SK-N-SH treated with all-trans-retinoic acid at 6 μM for 48 hours (cell line): ENCODE data around the gene KCMF1.

Source experiments
- ATAC-seq: fragments of 200-7000 bp; cut with Tn5 transposase; 3 replicates; pipeline ENCODE4 v1.9.1; 2020; ENCODE audit warnings: mild to moderate bottlenecking, moderate library complexity
- ARNTL ChIP-seq: fragments of 450-650 bp; formaldehyde crosslinking; IDR thresholded peaks from 2 replicates; pipeline ENCODE4 v1.5.0; 2020; ENCODE audit warnings: low read depth, mild to moderate bottlenecking, moderate library complexity, borderline replicate concordance
- BACH2 ChIP-seq: fragments of 250-450 bp; sonication (Bioruptor Pico); IDR thresholded peaks from 2 replicates; pipeline ENCODE4 v1.9.0; 2021; ENCODE audit warnings: mild to moderate bottlenecking, borderline replicate concordance
- CSDC2 ChIP-seq: fragments of 250-450 bp; sonication (Bioruptor Pico); IDR thresholded peaks from 2 replicates; pipeline ENCODE4 v1.5.0; 2020; ENCODE audit warnings: mild to moderate bottlenecking, moderate library complexity
- ESRRG ChIP-seq: fragments of 250-450 bp; sonication (Bioruptor Pico); IDR thresholded peaks from 2 replicates; pipeline ENCODE4 v1.6.1; 2021; ENCODE audit warnings: mild to moderate bottlenecking
- GLIS3 ChIP-seq: fragments of 250-450 bp; sonication (Bioruptor Pico); IDR thresholded peaks from 2 replicates; pipeline ENCODE4 v1.5.0; 2020; ENCODE audit warnings: mild to moderate bottlenecking, moderate library complexity
- ISL1 ChIP-seq: fragments of 250-450 bp; sonication (Bioruptor Pico); IDR thresholded peaks from 2 replicates; pipeline ENCODE4 v2.1.2; 2022; ENCODE audit warnings: mild to moderate bottlenecking, moderate library complexity
- OSR1 ChIP-seq: fragments of 250-450 bp; sonication (Bioruptor Pico); IDR thresholded peaks from 2 replicates; pipeline ENCODE4 v1.8.0; 2022; ENCODE audit warnings: moderate library complexity, mild to moderate bottlenecking, inconsistent platforms
- PPARA ChIP-seq: fragments of 250-450 bp; sonication (Bioruptor Pico); IDR thresholded peaks from 2 replicates; pipeline ENCODE4 v1.5.0; 2020; ENCODE audit warnings: mild to moderate bottlenecking, borderline replicate concordance
- RARB ChIP-seq: fragments of 250-450 bp; sonication (Bioruptor Pico); IDR thresholded peaks from 2 replicates; pipeline ENCODE4 v1.8.0; 2021; ENCODE audit warnings: mild to moderate bottlenecking, moderate library complexity
- SNAI2 ChIP-seq: fragments of 250-450 bp; sonication (Bioruptor Pico); IDR thresholded peaks from 2 replicates; pipeline ENCODE4 v1.5.0; 2020; ENCODE audit warnings: mild to moderate bottlenecking, moderate library complexity
- TCF4 ChIP-seq: fragments of 250-450 bp; sonication (Bioruptor Pico); IDR thresholded peaks from 2 replicates; pipeline ENCODE4 v1.8.0; 2021; ENCODE audit warnings: mild to moderate bottlenecking, moderate library complexity, borderline replicate concordance
- TOX ChIP-seq: fragments of 250-450 bp; sonication (Bioruptor Pico); IDR thresholded peaks from 2 replicates; pipeline ENCODE4 v1.8.0; 2021; ENCODE audit warnings: mild to moderate bottlenecking, moderate library complexity, borderline replicate concordance
- ZC3H10 ChIP-seq: fragments of 250-450 bp; sonication (Bioruptor Pico); IDR thresholded peaks from 2 replicates; pipeline ENCODE4 v1.5.1; 2021; ENCODE audit warnings: mild to moderate bottlenecking, moderate library complexity
- ZFP3 ChIP-seq: fragments of 250-450 bp; sonication (Bioruptor Pico); IDR thresholded peaks from 2 replicates; pipeline ENCODE4 v1.5.0; 2020; ENCODE audit warnings: mild to moderate bottlenecking, moderate library complexity
- ZFP30 ChIP-seq: fragments of 450-650 bp; formaldehyde crosslinking; IDR thresholded peaks from 2 replicates; pipeline ENCODE4 v1.5.0; 2022; ENCODE audit warnings: mild to moderate bottlenecking, moderate library complexity
- ZNF565 ChIP-seq: fragments of 450-650 bp; formaldehyde crosslinking; conservative IDR thresholded peaks from 2 replicates; pipeline ENCODE4 v1.5.0; 2020; ENCODE audit warnings: low read depth, mild to moderate bottlenecking, moderate library complexity
- ZNF8 ChIP-seq: fragments of 450-650 bp; formaldehyde crosslinking; IDR thresholded peaks from 2 replicates; pipeline ENCODE4 v1.5.0; 2020; ENCODE audit warnings: mild to moderate bottlenecking, moderate library complexity
- TF ChIP-seq, protein P1 (sequence below): fragments of 250-450 bp; sonication (Bioruptor Pico); IDR thresholded peaks from 2 replicates; pipeline ENCODE4 v1.5.0; 2020; ENCODE audit warnings: mild to moderate bottlenecking, moderate library complexity
- TF ChIP-seq, protein P2 (sequence below): fragments of 250-450 bp; sonication (Bioruptor Pico); IDR thresholded peaks from 2 replicates; pipeline ENCODE4 v1.8.0; 2021; ENCODE audit warnings: low read depth, mild to moderate bottlenecking, moderate library complexity, borderline replicate concordance
- TF ChIP-seq, protein P3 (sequence below): fragments of 250-450 bp; sonication (Bioruptor Pico); IDR thresholded peaks from 2 replicates; pipeline ENCODE4 v1.5.1; 2020; ENCODE audit warnings: low read depth, mild to moderate bottlenecking, moderate library complexity
- TF ChIP-seq, protein P4 (sequence below): fragments of 250-450 bp; sonication (Bioruptor Pico); IDR thresholded peaks from 2 replicates; pipeline ENCODE4 v1.5.1; 2021; ENCODE audit warnings: mild to moderate bottlenecking, moderate library complexity
- TF ChIP-seq, protein P5 (sequence below): fragments of 250-450 bp; sonication (Bioruptor Pico); IDR thresholded peaks from 2 replicates; pipeline ENCODE4 v1.8.0; 2020; ENCODE audit warnings: mild to moderate bottlenecking, moderate library complexity, borderline replicate concordance

Gene KCMF1

DNA sequence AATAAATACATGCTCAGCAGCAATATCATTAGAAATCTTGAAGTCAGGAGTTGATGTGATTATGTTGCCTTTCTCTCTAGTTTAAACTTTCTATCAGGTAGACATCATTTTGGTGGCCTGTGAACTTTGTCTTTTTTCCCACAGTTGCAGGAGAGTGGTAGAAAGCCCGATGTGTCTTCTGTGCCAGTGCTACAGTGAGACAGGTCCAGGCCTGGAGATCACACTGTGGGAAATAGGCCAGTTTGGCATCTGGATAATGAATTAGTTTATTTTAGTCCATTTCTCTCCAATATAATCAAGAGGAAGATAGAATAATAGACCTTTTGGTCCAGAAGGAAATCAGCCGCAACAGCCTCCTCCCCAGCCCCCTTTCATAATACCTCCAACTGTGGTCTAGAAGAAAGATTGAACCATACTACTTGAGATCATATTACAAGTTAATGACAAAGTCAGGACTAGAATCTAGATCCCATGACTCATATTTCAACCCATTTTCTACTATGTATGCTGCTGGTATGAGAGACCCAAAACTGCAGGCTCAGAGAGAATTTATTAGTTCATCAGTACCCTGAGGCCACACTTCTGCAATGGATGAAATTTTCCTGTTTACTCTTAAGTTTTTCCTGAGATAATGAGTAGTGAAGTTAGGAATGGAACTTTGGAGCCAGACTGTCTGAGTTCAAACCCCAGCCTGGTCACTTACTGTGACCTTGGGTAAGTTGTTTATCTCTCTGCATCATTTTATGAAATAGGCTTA, 20.6 kb downstream of the KCMF1 start (continued):
- TF ChIP-seq, protein P1, sequence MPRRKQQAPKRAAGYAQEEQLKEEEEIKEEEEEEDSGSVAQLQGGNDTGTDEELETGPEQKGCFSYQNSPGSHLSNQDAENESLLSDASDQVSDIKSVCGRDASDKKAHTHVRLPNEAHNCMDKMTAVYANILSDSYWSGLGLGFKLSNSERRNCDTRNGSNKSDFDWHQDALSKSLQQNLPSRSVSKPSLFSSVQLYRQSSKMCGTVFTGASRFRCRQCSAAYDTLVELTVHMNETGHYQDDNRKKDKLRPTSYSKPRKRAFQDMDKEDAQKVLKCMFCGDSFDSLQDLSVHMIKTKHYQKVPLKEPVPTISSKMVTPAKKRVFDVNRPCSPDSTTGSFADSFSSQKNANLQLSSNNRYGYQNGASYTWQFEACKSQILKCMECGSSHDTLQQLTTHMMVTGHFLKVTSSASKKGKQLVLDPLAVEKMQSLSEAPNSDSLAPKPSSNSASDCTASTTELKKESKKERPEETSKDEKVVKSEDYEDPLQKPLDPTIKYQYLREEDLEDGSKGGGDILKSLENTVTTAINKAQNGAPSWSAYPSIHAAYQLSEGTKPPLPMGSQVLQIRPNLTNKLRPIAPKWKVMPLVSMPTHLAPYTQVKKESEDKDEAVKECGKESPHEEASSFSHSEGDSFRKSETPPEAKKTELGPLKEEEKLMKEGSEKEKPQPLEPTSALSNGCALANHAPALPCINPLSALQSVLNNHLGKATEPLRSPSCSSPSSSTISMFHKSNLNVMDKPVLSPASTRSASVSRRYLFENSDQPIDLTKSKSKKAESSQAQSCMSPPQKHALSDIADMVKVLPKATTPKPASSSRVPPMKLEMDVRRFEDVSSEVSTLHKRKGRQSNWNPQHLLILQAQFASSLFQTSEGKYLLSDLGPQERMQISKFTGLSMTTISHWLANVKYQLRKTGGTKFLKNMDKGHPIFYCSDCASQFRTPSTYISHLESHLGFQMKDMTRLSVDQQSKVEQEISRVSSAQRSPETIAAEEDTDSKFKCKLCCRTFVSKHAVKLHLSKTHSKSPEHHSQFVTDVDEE (CRISPR knock-in tag) = no peak
- TF ChIP-seq SNAI2 (CRISPR knock-in tag) (no peak), TOX (CRISPR knock-in tag) (no peak), ZFP3 (CRISPR knock-in tag) (no peak), ESRRG (CRISPR knock-in tag) (no peak), GLIS3 (no peak), RARB (CRISPR knock-in tag) (no peak), OSR1 (CRISPR knock-in tag) (no peak), ISL1 (no peak)

DNA sequence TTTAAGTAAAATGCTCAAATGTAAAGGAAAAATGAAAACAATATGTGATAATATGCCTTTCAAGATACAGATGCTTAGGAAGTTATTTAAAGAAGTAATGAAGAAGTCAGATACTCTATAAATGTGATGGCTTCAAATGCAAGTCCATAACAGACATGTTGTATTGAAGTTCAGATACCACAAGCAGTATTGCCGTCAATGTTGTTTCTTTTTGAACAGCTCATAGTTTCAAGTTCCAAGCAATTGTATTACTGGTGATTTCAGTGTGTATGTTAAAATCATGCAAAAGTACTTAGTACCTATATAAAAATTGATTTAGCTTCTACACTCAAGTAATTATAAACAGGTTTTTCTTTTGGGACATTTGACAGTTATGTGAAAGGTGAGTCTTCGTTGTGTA, 24.9 kb downstream of the KCMF1 start:
- no peak for ATAC-seq
- TF ChIP-seq, protein P2, sequence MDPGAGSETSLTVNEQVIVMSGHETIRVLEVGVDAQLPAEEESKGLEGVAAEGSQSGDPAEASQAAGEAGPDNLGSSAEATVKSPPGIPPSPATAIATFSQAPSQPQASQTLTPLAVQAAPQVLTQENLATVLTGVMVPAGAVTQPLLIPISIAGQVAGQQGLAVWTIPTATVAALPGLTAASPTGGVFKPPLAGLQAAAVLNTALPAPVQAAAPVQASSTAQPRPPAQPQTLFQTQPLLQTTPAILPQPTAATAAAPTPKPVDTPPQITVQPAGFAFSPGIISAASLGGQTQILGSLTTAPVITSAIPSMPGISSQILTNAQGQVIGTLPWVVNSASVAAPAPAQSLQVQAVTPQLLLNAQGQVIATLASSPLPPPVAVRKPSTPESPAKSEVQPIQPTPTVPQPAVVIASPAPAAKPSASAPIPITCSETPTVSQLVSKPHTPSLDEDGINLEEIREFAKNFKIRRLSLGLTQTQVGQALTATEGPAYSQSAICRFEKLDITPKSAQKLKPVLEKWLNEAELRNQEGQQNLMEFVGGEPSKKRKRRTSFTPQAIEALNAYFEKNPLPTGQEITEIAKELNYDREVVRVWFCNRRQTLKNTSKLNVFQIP (CRISPR knock-in tag) = no peak
- TF ChIP-seq BACH2 (CRISPR knock-in tag) (no peak), CSDC2 (CRISPR knock-in tag) (no peak), PPARA (CRISPR knock-in tag) (no peak), ZFP30 (no peak), GLIS3 (no peak), ARNTL (CRISPR knock-in tag) (no peak), ZNF8 (CRISPR knock-in tag) (no peak), TOX (CRISPR knock-in tag) (no peak), OSR1 (CRISPR knock-in tag) (no peak), SNAI2 (CRISPR knock-in tag) (no peak), TCF4 (CRISPR knock-in tag) (no peak)
- TF ChIP-seq, protein P3, sequence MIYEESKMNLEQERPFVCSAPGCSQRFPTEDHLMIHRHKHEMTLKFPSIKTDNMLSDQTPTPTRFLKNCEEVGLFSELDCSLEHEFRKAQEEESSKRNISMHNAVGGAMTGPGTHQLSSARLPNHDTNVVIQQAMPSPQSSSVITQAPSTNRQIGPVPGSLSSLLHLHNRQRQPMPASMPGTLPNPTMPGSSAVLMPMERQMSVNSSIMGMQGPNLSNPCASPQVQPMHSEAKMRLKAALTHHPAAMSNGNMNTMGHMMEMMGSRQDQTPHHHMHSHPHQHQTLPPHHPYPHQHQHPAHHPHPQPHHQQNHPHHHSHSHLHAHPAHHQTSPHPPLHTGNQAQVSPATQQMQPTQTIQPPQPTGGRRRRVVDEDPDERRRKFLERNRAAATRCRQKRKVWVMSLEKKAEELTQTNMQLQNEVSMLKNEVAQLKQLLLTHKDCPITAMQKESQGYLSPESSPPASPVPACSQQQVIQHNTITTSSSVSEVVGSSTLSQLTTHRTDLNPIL (CRISPR knock-in tag) = no peak
- TF ChIP-seq, protein P1 (CRISPR knock-in tag) = no peak
- TF ChIP-seq, protein P4, sequence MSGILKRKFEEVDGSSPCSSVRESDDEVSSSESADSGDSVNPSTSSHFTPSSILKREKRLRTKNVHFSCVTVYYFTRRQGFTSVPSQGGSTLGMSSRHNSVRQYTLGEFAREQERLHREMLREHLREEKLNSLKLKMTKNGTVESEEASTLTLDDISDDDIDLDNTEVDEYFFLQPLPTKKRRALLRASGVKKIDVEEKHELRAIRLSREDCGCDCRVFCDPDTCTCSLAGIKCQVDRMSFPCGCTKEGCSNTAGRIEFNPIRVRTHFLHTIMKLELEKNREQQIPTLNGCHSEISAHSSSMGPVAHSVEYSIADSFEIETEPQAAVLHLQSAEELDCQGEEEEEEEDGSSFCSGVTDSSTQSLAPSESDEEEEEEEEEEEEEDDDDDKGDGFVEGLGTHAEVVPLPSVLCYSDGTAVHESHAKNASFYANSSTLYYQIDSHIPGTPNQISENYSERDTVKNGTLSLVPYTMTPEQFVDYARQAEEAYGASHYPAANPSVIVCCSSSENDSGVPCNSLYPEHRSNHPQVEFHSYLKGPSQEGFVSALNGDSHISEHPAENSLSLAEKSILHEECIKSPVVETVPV (CRISPR knock-in tag) = no peak

DNA sequence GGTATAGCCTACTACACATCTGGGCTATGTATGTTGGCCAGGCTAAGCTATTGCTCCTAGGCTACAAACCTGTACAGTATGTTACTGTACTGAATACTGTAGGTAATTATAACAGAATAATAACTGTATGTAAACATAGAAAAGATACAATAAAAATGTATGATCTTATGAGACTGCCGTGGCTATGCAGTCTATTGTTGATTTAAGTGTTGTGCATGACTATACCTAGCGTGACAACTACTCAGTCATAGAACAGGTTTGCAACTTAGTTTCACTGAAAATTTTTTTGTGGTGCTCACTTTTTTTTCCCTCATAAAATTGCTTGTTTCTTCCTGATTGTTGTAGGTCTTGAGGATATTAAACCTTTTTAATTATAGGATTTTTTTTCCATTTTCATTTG, 25.9 kb downstream of the KCMF1 start:
- ATAC-seq = no peak
- no peak for TF ChIP-seq ZC3H10
- TF ChIP-seq, protein P3 (CRISPR knock-in tag) = no peak
- no peak for TF ChIP-seq ZNF565 (CRISPR knock-in tag)
- no peak for TF ChIP-seq TOX (CRISPR knock-in tag)
- no peak for TF ChIP-seq RARB (CRISPR knock-in tag)
- TF ChIP-seq SNAI2 (CRISPR knock-in tag) = no peak
- TF ChIP-seq, protein P5, sequence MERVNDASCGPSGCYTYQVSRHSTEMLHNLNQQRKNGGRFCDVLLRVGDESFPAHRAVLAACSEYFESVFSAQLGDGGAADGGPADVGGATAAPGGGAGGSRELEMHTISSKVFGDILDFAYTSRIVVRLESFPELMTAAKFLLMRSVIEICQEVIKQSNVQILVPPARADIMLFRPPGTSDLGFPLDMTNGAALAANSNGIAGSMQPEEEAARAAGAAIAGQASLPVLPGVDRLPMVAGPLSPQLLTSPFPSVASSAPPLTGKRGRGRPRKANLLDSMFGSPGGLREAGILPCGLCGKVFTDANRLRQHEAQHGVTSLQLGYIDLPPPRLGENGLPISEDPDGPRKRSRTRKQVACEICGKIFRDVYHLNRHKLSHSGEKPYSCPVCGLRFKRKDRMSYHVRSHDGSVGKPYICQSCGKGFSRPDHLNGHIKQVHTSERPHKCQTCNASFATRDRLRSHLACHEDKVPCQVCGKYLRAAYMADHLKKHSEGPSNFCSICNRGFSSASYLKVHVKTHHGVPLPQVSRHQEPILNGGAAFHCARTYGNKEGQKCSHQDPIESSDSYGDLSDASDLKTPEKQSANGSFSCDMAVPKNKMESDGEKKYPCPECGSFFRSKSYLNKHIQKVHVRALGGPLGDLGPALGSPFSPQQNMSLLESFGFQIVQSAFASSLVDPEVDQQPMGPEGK (CRISPR knock-in tag) = no peak
